HUES64 (cell line): ENCODE results near the gene PCSK5.

Experiments used
- H3K27ac ChIP-seq: 2 replicates; pipeline ENCODE4 v1.7.0; 2013; ENCODE audit warnings: low read depth, low read length, inconsistent platforms
- H3K27me3 ChIP-seq: 2 replicates; pipeline ENCODE4 v1.6.1; 2013; ENCODE audit warnings: mild to moderate bottlenecking, low read length; ENCODE audit not compliant: insufficient read depth
- H3K36me3 ChIP-seq: 2 replicates; pipeline ENCODE4 v1.6.1; 2013; ENCODE audit warnings: mild to moderate bottlenecking, low read length; ENCODE audit not compliant: insufficient read depth
- H3K4me1 ChIP-seq: 2 replicates; pipeline ENCODE4 v1.6.1; 2013; ENCODE audit warnings: mild to moderate bottlenecking, low read length, moderate library complexity; ENCODE audit not compliant: insufficient read depth
- H3K4me3 ChIP-seq: 2 replicates; pipeline ENCODE4 v1.5.1; 2013; ENCODE audit warnings: mild to moderate bottlenecking, low read length, moderate library complexity
- H3K9ac ChIP-seq: 2 replicates; pipeline ENCODE4 v1.6.1; 2013; ENCODE audit warnings: mild to moderate bottlenecking, low read depth, low read length
- H3K9me3 ChIP-seq: 2 replicates; pipeline ENCODE4 v1.6.1; 2013; ENCODE audit warnings: low read depth, low read length; ENCODE audit not compliant: insufficient read depth
- WGBS: fragments of 150-250, 120-280 bp; methylation state at CpG from one replicate; pipeline ENCODE4 v1.1.7; 2013; ENCODE audit warnings: missing lambda C conversion rate; 5-methylcytosine and 5-hydroxymethylcytosine counted together

PCSK5 gene

DNA sequence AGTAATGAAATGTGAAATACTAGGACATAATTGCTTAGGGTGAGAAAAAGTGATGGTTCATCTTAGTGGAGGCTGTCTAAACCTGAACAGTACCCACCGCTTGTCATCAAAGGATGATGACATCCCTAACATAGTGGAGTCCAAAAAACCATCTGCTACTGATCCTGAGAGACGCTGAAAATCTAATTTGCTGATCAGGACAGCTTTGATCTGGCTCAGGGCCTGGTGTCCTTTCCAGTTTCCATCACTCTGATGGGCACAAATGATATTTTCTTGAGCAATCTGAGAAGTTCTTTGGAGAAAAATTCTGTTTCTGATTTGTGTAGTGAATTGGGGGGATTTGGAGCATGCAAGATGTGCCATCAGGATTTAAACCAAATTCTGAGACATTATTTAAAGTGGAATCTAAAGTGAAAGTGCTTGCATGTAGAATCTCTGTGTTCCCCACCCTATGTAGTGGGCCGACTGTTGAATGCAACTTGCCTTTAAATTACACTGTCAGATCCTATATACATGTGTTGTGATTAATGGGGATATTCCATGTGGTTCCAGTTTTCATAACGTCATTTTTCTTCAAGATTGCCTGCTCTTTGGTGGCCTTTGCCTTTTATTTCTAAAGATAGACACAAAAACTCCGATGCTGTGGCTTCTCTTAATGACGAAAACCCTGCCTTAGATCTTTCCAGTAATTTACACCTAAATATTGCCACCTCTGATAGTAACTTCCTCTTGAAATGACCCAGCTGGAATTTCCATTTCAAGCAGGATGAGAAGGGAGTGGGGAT, 213.2 kb downstream of the PCSK5 start:
- no peaks in the 10 kb centered on the region for H3K9me3 ChIP-seq
- 92% methylated on average over 6 of the region's 6 CpGs for WGBS
- H3K9ac ChIP-seq: no peak overlapping the region
- 0 out of 2 replicates have a peak, but pooled peaks cover 7% of the 10 kb centered on the region for H3K36me3 ChIP-seq
- H3K27me3 ChIP-seq: no peaks in the 10 kb centered on the region
- no peak overlapping the region for H3K4me3 ChIP-seq
- no peak overlapping the region for H3K27ac ChIP-seq
- peaks cover 9% of the 10 kb centered on the region; the same call in 1 of the 2 replicates for H3K4me1 ChIP-seq

DNA sequence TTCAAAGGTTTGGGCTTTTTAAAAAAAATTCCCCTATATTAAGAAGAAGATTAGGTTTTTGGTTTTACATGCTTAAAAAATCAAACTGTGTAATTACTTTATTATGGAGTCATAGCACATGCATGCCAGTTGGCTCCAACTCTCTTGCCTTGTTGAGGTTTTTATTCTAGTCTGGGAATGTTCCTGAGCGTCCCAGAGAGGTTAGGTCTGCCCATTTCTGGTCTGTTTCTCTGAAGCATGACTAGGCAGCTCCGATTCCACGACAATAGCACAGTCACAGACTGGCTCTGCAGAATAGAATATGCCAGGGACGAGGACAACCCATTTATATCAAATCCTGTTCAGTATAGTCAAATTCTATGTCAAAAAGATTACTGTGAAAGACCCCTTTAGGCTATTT, 217.0 kb downstream of the PCSK5 start:
- H3K27ac ChIP-seq: no peak overlapping the region
- H3K9me3 ChIP-seq: no peaks in the 10 kb centered on the region
- H3K4me1 ChIP-seq: no peaks in the 10 kb centered on the region
- H3K9ac ChIP-seq: no peak overlapping the region
- 0 out of 2 replicates have a peak, but pooled peaks cover 3% of the 10 kb centered on the region for H3K36me3 ChIP-seq
- H3K27me3 ChIP-seq: no peaks in the 10 kb centered on the region
- 90% methylated on average over 4 of the region's 4 CpGs for WGBS
- H3K4me3 ChIP-seq: no peak overlapping the region

DNA sequence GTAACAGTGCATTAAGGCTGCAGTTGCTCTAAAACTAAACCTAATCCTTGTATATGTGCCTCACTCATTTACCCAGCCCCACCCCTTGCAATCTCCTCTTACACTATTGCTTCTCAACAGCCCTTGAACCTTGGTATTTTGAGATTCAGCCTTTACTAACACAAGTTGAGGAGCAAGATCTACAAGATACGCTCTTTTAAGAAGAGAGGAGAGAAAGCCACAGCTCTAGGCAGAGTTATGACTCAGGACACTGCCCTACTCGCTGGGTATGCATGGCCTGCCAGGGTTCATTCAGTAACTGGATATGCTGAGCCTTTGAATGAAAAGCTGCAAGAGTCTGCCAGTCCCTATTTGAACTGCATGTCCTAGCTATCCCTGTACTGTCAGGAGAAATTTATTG, 219.5 kb downstream of the PCSK5 start:
- Histone ChIP-seq H3K4me1 (no peaks in the 10 kb centered on the region), H3K9me3 (no peaks in the 10 kb centered on the region), H3K27ac (no peak overlapping the region), H3K9ac (no peak overlapping the region), H3K36me3 (0 out of 2 replicates have a peak, but pooled peaks cover 3% of the 10 kb centered on the region), H3K27me3 (no peaks in the 10 kb centered on the region), H3K4me3 (no peak overlapping the region)
- 90% methylated on average over 2 of the region's 2 CpGs for WGBS

DNA sequence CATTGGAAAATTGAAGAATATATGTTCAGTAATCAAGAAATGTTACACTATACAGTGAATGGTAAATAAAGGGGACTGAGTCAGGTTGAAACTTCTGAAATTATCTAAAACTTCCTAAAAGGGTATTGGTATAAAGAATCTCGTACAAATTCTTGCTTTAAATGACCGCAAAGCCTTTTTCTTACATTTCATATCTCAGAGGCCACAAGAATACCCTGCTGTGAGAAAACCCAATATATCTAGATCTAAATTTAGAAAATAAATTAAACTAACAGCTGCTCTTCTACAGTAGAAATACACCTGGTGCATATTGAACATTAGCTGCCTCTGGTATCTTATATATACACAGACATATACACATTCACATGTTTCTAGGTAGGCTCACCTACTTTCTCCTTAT, 221.7 kb downstream of the PCSK5 start:
- no peaks in the 10 kb centered on the region for H3K27me3 ChIP-seq
- 0 out of 2 replicates have a peak, but pooled peaks cover 2% of the 10 kb centered on the region for H3K36me3 ChIP-seq
- no peaks in the 10 kb centered on the region for H3K9me3 ChIP-seq
- H3K9ac ChIP-seq: no peak overlapping the region
- WGBS: 90% methylated on average over 2 of the region's 2 CpGs
- H3K27ac ChIP-seq: no peak overlapping the region
- H3K4me3 ChIP-seq: no peak overlapping the region
- no peaks in the 10 kb centered on the region for H3K4me1 ChIP-seq

DNA sequence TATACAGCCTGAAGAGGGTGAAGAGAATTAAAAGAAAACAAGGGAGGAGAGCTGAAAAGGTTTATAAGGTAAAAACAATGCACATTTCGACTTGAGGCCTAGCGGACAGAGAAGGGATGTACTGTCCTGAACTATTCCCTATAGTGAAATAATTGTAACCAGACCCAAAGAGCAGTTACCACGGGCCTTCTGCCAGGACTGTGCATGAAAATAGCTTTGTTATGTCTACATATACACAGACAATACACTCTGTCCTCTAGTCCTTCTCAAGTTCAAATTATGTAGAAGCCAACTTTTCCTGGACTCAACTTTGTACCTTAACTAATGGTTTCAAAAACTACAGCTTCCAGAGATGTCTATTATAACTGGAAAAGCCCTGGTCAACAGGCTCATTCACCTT, 223.7 kb downstream of the PCSK5 start:
- Histone ChIP-seq H3K27me3 (no peaks in the 10 kb centered on the region), H3K9ac (no peak overlapping the region), H3K27ac (no peak overlapping the region), H3K4me3 (no peak overlapping the region), H3K36me3 (no peaks in the 10 kb centered on the region), H3K4me1 (no peaks in the 10 kb centered on the region), H3K9me3 (no peaks in the 10 kb centered on the region)
- WGBS: 93% methylated on average over 3 of the region's 3 CpGs

DNA sequence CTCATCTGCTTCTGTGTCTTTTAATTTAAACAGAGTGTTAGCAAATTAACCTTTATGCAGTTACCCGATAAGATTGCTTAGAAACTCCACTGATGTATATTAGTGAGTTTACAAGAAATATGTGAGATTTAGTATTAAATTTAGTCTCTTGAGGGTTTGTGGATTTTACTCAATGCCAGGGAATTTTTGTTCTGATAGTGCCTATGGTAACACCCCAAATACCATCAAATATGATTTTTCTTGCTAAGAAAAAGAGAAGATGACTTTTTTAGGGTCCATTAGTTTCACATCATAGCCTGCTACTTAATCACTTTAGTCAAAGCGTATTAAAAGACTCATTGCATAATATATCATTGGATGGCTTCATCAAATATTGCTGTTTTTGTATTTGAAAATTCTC, 224.9 kb downstream of the PCSK5 start:
- WGBS: 100% methylated on average over 1 of the region's 2 CpGs
- H3K27me3 ChIP-seq: no peaks in the 10 kb centered on the region
- no peaks in the 10 kb centered on the region for H3K9me3 ChIP-seq
- H3K36me3 ChIP-seq: no peaks in the 10 kb centered on the region
- no peaks in the 10 kb centered on the region for H3K4me1 ChIP-seq
- no peak overlapping the region for H3K27ac ChIP-seq
- H3K9ac ChIP-seq: no peak overlapping the region
- H3K4me3 ChIP-seq: no peak overlapping the region

DNA sequence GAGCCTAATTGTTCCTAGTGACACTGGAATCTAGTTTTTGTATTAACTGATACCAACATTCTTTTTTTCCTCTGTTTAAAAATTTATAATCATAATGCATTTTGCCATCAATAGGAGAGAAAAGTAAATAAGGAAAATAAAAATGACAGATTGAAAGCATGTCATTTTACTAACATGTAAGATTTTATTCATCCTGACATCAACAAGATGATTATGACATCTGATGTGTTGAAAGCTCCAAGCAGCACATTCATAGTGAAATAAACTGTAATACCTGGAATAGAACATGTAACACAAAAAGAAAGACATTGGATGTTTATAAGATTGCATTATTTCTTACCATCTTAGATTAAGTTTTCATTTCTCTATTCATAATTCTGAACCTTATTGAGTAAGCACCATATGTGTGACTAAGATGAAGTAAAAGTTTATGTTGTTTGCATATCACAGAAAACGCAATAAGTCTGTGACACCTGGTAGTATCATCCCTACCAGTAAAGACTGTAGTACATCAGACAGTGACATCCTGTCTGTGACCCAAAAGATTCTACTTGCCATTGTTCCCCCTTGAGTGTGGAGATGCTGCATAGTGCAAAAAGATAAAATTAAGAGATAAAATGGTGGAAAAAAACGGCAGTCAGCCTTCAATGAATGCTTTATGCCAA, 225.6 kb downstream of the PCSK5 start:
- 97% methylated on average over 2 of the region's 2 CpGs for WGBS

DNA sequence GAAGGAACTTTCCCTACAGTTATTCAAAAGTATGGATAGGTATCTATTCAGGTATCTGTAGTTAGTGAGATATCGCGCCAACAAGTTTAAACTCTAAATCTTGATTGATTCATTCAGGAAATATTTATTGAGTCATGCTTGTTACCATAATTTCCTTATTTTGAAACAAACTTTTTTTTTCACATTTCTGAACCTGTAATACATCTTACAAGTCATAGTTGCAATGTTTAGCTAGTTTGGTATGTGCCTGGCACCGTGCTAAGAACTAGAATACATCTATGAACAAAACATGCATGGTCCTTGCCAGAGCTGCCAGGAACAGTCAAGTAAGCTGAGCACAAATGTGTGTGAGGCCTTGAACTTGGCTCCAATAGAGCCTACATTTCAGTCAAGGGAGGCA, 226.4 kb downstream of the PCSK5 start:
- Histone ChIP-seq H3K27ac (no peak overlapping the region), H3K4me3 (no peak overlapping the region), H3K9ac (no peak overlapping the region), H3K36me3 (no peaks in the 10 kb centered on the region), H3K27me3 (no peaks in the 10 kb centered on the region), H3K9me3 (no peaks in the 10 kb centered on the region), H3K4me1 (no peaks in the 10 kb centered on the region)
- 100% methylated on average over 3 of the region's 3 CpGs for WGBS

More for the DNA sequence above, 225.6 kb downstream of the PCSK5 start:
- Histone ChIP-seq H3K4me1 (no peaks in the 10 kb centered on the region), H3K36me3 (no peaks in the 10 kb centered on the region), H3K27me3 (no peaks in the 10 kb centered on the region), H3K27ac (no peak overlapping the region), H3K9me3 (no peaks in the 10 kb centered on the region), H3K4me3 (no peak overlapping the region), H3K9ac (no peak overlapping the region)

DNA sequence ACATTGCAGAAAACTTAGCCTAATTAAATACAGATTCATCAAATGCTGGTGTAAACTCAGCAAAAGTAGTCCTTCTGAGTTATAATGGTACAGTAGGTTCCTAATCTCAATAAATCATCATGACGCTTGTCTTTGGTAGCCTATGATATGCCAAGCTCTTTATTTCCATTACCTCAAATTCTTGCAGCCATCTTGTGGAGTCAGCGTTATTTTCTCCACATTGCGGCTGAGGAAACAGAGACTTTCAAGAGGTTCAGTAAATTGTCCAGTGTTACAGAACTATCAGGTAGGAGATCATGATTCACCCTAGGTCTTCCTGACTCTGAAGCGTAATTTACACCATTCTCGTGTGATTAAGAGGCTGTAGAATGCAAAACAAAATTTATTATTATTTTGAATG, 237.2 kb downstream of the PCSK5 start:
- H3K27me3 ChIP-seq: no peaks in the 10 kb centered on the region

DNA sequence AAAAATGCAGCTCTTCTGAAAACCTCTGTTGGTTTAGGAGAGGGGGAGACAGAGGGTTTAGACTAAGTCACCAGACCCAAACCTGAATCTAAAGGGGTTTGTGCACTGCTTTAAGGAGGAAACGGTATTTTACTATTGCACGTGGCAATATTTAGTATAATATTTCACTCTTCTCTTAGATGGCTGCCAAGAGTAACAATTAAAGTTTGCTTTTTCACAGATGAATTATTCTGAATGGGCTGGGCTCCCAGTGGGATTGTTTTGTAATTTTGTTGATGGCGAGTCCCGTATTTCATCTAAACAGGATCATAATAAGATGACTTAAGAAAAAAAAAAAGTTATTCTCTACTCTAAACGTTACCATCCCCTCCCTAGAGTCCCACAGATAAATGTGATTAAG, 245.4 kb downstream of the PCSK5 start:
- no peaks in the 10 kb centered on the region for H3K27me3 ChIP-seq
- H3K4me3 ChIP-seq: no peak overlapping the region
- WGBS: 100% methylated on average over 2 of the region's 5 CpGs
- H3K4me1 ChIP-seq: peaks cover 18% of the 10 kb centered on the region
- H3K9ac ChIP-seq: no peak overlapping the region
- H3K36me3 ChIP-seq: no peaks in the 10 kb centered on the region
- H3K27ac ChIP-seq: no peak overlapping the region
- no peaks in the 10 kb centered on the region for H3K9me3 ChIP-seq

More for the DNA sequence above, 237.2 kb downstream of the PCSK5 start:
- no peaks in the 10 kb centered on the region for H3K36me3 ChIP-seq
- no peak overlapping the region for H3K4me3 ChIP-seq
- 92% methylated on average over 5 of the region's 5 CpGs for WGBS
- no peak overlapping the region for H3K27ac ChIP-seq
- no peak overlapping the region for H3K9ac ChIP-seq
- H3K4me1 ChIP-seq: peaks cover 10% of the 10 kb centered on the region; the same call in 1 of the 2 replicates
- no peaks in the 10 kb centered on the region for H3K9me3 ChIP-seq

DNA sequence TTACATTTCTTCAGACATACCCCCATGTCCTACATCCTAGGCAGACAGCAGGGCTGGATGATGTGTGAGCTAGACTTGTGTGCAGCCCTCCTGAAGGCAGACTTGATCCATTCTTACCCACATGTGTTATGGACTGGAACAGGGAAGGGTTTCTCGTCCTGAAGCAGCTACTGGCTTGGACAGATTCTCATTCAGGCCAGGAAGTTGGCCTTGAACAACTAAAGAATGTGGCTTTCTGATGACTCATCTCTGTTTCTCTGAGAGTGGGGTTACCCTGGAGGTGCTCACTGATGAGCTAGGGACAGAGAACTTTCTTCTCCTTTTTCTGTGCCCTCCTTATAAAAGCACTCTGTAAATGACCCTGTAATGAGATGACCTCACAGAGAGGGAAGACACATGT, 246.5 kb downstream of the PCSK5 start:
- Histone ChIP-seq H3K36me3 (no peaks in the 10 kb centered on the region), H3K4me1 (peaks cover 12% of the 10 kb centered on the region), H3K4me3 (no peak overlapping the region), H3K9ac (no peak overlapping the region), H3K27ac (no peak overlapping the region), H3K27me3 (no peaks in the 10 kb centered on the region), H3K9me3 (no peaks in the 10 kb centered on the region)
- 84% methylated on average over 1 of the region's 1 CpG for WGBS
